Lung microvascular endothelial cell (primary cell): ENCODE data around the gene SLC13A2. TPM values are rescaled to one million over a fixed set of nuclear protein-coding genes. Genes with fewer than 3 reads are reported as not detected.
"Not testable (repeated sequence)": the region's sequence is repeated elsewhere in the genome, so short reads cannot be mapped to it uniquely, and the experiment has no call there.

Source experiments
- DNase-seq, 2 donors: peaks; one replicate each; pipeline versions ENCODE4 v3.0.0 to v3.0.0-alpha.2; 2010; ENCODE audit warnings: low read depth in 2 of 2
- total RNA-seq: library from RNA; depleted of rRNA; stranded (reverse); fragments of >200 nt; gene quantifications from 2 replicates; pipeline ENCODE4 v1.2.1, GENCODE V29; 2014

The SLC13A2 gene
- total RNA-seq, 1 donor from 2014 or later = not detected

DNA sequence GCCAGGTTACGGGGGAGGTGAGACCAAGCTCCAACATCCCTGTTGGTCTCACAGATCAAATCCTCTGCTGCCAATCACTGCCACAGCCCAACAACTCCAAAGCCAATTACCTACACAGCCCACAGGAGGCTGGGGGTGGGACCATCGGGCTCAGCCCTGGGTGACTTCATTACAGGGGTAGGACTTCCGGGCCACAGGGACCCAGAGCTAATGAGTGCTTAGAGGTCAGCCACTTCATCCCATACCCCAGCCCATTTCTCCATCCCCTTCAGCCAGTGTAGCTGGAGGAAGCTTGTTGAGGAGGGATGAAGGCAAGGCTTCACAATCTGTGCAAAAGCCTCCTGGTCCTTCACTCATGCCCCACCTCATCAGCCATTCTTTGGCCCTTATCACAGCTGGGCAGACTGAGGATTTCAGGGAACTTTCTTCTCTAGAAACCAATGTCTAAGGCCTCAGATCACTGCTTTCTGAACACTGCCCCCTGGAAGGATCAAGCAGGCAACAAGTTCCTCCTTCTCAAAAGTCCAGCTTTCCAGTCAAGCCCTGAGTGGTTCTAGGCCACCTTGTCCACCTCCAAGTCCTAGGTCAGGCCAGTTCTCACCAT, 38.5 kb downstream of the SLC13A2 start:
- no peak for DNase-seq

DNA sequence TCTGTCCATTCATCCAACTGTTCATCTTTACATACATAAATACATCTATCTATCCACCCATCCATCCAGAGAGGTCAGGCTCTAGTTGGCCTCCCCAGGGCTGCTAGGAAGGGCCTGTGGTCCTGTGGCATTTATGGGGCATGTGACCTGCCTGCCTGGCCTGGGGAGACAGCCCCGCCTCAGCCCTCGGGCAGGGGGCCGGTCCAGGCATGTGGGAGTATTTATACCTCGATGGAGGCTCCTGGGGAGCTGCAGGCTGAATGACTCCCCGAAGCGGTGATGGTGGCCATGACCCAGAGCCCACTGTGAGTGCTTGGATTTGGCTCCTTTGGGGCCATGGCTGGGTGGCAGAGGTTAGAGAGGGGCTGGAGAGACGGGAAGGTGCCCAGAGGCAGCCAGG, 40.0 kb downstream of the SLC13A2 start:
- no peak for DNase-seq

DNA sequence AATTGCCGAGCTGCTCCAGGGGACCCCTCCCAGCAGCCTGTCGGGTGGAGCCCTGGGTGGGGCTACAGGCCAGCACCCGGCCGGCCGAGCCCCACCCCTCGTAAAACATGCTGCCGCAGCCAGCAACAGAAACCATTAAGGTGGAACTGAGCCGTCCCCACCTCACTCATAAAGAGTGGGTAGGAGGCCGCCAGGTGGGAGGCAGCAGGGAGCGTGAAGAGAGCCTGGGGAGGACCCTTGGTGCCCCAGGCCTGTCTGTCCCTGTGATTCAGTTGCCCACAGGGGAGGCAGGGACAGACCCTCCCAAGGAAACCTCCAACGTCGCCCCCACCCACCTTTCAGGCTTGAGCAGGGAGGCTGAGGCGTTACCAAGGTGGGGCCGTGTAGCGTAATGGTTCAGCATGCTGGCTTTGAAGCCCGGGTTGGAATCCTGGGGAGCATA, 41.1 kb downstream of the SLC13A2 start:
- no peak for DNase-seq

- no peak for DNase-seq
Measured at GRCh38 chr17:28515518-28515917, 42.1 kb downstream of the SLC13A2 start.

GRCh38 chr17:28518132-28518531, 44.7 kb downstream of the SLC13A2 start:
- no peak for DNase-seq

- no peak for DNase-seq
Measured at GRCh38 chr17:28518578-28518977, 45.1 kb downstream of the SLC13A2 start.

DNA sequence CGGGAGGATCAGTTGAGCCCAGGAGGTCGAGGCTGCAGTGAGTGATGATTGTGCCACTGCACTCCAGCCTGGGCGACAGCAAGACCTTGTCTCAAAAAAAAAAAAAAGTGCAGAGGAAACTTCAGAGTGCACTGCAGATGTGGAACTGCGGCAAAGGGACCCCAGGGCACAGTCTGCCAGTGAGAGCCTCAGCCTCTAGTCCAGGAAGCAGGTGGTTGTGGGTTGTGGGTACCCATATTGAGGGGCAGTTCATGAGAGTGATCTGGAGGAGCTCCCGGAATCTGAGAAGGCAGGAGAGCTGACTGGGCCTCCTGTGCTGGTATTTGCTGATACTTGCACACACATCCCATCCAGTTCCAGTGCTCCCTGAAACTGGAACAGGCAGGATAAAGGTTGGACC, 45.8 kb downstream of the SLC13A2 start:
- no peak for DNase-seq

DNA sequence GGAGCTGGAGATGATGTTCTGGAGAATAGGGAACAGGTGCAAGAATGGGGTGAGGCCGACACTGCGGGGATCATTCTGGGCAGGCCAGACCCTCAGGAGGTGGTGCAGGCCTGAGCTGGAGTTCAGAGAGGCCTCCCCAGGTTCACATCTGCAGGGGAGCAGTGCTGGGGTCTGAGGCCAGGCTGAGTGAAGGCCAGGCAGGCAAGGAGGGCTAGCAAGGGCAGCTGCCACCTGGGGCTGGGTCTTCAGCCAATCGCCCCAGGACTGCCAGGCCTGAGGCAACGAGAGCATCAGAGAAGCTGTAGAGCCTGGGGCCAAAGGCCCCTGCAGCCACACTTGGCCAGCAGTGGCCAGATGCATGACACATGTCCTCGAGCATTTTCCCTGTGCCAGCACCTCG, 47.2 kb downstream of the SLC13A2 start:
- DNase-seq = no peak

DNA sequence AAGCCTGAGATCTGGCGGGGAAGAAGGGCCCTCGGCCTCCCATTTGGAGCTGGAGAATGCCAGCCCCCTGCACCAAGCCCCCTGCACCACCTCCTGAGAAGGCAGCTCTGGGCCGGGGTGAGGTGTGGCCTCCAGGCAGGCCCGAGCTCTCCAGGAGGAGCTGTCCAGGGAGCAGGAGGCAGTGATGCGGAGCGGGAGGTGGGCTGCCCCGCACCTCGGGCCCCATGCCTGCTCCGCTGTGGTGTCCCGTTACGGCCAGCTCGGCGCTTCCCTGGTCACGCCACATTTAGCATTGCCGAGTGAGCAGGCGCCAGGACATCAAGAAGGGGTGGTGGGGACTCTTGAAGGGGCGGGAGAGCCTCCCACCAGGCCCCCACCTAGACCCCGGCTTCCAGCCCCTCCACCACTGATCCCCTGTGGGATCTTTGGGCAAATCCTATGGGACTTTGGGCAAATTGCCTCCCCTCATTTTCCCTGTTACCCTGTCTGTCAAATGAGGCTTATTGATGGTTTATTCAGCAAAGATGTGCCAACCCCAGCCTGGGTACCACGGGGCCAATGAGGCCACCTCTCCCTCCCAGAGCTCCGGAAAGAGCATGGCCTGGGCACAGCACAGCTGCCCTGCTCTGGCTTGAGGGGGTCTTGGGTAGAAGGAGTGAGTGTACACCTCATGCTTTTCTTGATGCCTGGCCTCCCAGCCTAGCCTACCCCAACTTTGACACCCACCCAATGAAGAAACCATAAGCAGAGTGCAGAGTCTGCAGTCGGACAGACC, 48.1 kb downstream of the SLC13A2 start:
- DNase-seq = no peak

DNA sequence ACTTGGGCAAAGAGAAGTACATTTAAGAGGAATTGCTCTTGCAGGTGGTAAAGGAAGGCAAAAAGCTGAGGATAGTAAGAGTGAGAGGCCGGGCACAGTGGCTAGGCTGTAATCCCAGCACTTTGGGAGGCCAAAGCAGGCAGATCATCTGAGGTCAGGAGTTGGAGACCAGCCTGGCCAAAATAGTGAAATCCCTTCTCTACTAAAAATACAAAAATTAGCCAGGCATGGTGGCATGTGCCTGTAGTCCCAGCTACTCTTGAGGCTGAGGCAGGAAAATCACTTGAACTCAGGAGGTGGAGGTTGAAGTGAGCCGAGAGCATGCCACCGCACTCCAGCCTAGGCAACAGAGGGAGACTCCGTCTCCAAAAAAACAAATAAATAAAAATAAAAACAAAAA, 48.8 kb downstream of the SLC13A2 start:
- not testable (repeated sequence) for DNase-seq

- DNase-seq = no peak
Measured at GRCh38 chr17:28523186-28523585, 49.7 kb downstream of the SLC13A2 start.

DNA sequence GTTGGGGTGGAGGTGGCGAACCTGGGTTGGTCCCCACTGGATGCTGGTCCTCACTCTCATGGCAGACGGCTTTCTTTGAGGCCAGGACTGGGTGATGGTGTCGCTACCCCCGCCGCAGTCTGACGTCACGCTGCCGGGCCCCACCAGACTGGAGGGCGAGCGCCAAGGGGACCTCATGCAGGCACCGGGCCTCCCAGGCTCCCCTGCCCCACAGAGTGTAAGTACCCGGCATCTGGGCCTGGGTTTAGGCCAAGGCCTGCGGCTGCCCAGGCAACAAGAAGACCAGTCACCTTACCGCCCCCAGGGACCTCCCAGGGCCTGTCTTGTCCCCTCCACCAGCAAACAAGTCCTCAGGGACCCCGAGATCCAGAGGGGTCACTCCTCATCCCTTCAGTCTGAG, 50.4 kb downstream of the SLC13A2 start:
- no peak for DNase-seq

DNA sequence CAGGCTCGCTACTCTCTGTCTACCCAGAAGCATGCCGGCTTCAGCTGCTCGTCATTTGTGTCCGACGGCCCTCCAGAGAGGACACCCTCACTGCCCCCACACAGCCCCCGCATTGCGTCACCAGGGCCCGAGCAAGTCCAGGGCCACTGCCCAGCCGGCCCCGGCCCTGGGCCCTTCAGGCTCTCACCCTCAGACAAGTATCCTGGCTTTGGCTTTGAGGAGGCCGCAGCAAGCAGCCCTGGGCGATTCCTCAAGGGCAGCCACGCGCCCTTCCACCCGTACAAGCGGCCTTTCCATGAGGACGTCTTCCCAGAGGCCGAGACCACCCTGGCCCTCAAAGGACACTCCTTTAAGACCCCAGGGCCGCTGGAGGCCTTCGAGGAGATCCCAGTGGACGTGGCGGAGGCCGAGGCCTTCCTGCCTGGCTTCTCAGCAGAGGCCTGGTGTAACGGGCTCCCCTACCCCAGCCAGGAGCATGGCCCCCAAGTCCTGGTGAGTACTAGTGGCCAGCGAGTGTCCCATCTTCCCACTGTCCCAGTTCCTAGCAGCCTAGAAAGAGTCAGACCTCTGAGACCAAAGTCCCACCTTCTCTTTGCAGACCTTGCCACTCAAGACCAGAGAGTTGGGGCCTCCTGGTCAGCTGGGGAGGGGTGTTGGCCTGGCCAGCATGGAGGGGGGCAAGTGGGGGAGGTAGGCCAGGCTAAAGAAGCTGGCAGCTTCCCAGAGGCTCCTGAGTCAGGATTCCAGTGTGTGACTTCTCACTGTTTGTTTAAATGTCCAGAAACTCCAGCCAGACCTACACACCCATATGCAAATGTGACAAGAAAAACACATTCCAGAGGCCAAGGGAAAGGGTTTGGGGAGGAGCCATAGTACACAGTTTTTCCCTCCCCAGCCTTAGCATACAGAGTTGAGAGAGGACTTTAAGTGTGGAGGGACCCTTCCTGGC, 51.3 kb downstream of the SLC13A2 start:
- DNase-seq = no peak

- DNase-seq = no peak
Measured at GRCh38 chr17:28526381-28526780, 52.9 kb downstream of the SLC13A2 start.

- DNase-seq = no peak
Measured at GRCh38 chr17:28527181-28527681, 53.8 kb downstream of the SLC13A2 start.

GRCh38 chr17:28527859-28528258, 54.4 kb downstream of the SLC13A2 start:
- no peak for DNase-seq

DNA sequence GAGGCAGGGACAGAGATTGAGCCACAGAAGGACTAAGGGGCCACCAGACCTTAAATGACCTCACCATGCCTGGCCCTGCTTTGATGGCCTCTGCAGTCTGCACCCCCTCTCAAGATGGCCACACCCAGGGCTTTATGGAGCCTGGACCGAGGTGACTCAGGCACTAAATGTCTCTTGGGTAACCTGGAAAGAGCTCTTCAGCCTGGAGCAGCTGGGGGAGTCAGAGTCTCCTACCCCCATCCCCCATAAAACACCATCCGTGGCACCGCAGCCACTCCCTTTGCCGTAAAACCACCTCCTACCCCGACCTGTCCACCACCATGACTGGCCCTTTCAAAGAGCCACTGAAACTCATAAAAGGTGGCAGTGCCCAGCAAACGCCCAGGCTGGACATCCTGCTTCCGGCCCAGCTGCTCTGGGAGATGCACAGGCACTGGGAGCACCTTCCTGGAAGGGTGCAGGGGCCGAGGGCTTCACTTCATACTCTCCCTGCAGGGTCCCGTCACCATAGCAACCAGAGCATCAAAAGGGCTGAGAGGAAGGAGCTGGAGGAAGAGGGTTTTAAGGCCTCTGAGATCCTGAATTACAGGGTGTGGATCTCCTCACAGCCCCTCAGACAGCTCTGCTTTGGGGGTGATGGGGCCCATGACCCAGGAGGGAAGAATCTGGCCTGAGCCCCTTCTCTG, 55.0 kb downstream of the SLC13A2 start:
- no peak for DNase-seq

- no peak for DNase-seq
Measured at GRCh38 chr17:28529013-28529400, 55.6 kb downstream of the SLC13A2 start.

- no peak for DNase-seq
Measured at GRCh38 chr17:28530250-28530649, 56.8 kb downstream of the SLC13A2 start.

DNA sequence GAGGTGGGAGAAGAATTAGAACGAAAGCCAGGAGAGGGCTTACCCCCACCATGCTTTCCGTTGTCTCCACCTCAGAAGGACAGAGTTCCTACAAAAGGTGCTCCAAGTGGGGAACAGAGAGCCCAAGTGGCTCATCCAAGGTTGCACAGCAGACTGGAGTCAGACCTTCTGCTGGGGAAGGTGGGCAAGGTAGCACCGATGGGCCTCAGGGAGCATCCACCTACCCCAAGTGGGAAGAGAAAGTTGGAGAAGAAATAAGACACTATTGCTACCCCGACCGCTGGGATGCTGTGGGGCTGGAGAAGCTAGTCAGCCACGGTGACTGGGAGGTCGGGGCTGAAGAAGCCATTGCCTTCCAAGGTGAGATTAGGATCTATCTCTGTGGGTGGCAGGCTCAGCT, 57.5 kb downstream of the SLC13A2 start:
- DNase-seq = no peak
